ENCODE results near the gene LRRC23. TPM values are rescaled to one million over a fixed set of nuclear protein-coding genes. Genes with fewer than 3 reads are reported as not detected.

LRRC23 gene
- total and polyA plus RNA-seq, 2 of the 13 experiments (the other 11 are each of a cell fraction or from before 2014, with no cell fraction given), result 6.0 to 7.8 TPM

DNA sequence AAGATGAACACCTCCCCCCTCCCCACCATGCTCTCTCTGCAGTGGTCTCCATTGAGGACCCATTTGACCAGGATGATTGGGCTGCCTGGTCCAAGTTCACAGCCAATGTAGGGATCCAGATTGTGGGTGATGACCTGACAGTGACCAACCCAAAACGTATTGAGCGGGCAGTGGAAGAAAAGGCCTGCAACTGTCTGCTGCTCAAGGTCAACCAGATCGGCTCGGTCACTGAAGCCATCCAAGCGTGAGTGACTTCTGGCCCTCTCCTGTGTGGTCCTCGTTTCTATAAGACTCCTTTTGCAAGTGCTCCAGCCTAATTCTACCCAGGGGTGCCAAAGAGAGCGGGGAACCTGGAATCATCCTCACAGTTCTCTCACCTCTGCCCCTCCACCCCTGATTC is 16.9 kb downstream of the LRRC23 start:
- Histone ChIP-seq H3K4me2 (ENCODE audit: low read depth, low read length) (no peak overlapping the region), H2AFZ (ENCODE audit: low read length) (no peak overlapping the region), H3K27me3 (ENCODE audit: control insufficient read depth in 1 of 2, insufficient read depth in 2 of 2, low read length in 2 of 2) (no peaks in the 10 kb centered on the region), H3K9ac (ENCODE audit: insufficient read depth, low read depth, low read length) (no peak overlapping the region), H3K36me3 (replicated peaks in 1 of 2; ENCODE audit: control insufficient read depth in 1 of 2, insufficient read depth in 2 of 2, low read length in 2 of 2) (peaks cover 5 to 33% of the 10 kb centered on the region in 2 experiments; a peak in 3 of 5 replicates), H4K20me1 (ENCODE audit: insufficient read depth, low read length) (no peaks in the 10 kb centered on the region), H3K9me3 (ENCODE audit: low read length) (no peaks in the 10 kb centered on the region), H3K27ac (ENCODE audit: extremely low read length, insufficient read depth, low read length) (no peak overlapping the region), H3K79me2 (ENCODE audit: insufficient read depth, low read length) (peaks cover 2% of the 10 kb centered on the region), H3K4me3 (replicated peaks in 1 of 3; ENCODE audit: insufficient read depth in 1 of 3, low read depth in 2 of 3, low read length in 3 of 3) (no peak overlapping the region), H3K4me1 (ENCODE audit: insufficient read depth, low read length) (peaks cover 30% of the 10 kb centered on the region)
- ATAC-seq (no peak), DNase-seq (ENCODE audit: low spot score) (no peak), FAIRE-seq (no peak)
- intact Hi-C loops (cut with micrococcal nuclease; ENCODE audit: unreplicated experiment), result no loop called here
- TF ChIP-seq RBM22 (optimal IDR thresholded peaks at IDR 0.05; ENCODE audit: low read length), result peak; percentile 77
- TF ChIP-seq RBFOX2 (IDR thresholded peaks at IDR 0.05; ENCODE audit: low read depth, low read length), result 0 out of 2 replicates have a peak, but pooled peaks have one; percentile 26
- no peak for TF ChIP-seq NR2F6 (IDR thresholded peaks at IDR 0.05)
- TF ChIP-seq NR2F6 (CRISPR knock-in tag; IDR thresholded peaks at IDR 0.05), result no peak
- 93% methylated on average over 7 of the region's 7 CpGs for WGBS (ENCODE audit: low lambda C conversion rate)
- POLR2A ChIA-PET, result no interaction called here
- in situ Hi-C loops (cut with HindIII; ENCODE audit: extremely low pct_ligation_motif_present, low pct_unique_long_range_greater_than_20kb), result no loop called here
- BruUV-seq (replicated peaks), result no TSS peak
- CTCF ChIA-PET (ENCODE audit: low intra/inter-chr PET ratio, low total read pairs), result no interaction called here

DNA sequence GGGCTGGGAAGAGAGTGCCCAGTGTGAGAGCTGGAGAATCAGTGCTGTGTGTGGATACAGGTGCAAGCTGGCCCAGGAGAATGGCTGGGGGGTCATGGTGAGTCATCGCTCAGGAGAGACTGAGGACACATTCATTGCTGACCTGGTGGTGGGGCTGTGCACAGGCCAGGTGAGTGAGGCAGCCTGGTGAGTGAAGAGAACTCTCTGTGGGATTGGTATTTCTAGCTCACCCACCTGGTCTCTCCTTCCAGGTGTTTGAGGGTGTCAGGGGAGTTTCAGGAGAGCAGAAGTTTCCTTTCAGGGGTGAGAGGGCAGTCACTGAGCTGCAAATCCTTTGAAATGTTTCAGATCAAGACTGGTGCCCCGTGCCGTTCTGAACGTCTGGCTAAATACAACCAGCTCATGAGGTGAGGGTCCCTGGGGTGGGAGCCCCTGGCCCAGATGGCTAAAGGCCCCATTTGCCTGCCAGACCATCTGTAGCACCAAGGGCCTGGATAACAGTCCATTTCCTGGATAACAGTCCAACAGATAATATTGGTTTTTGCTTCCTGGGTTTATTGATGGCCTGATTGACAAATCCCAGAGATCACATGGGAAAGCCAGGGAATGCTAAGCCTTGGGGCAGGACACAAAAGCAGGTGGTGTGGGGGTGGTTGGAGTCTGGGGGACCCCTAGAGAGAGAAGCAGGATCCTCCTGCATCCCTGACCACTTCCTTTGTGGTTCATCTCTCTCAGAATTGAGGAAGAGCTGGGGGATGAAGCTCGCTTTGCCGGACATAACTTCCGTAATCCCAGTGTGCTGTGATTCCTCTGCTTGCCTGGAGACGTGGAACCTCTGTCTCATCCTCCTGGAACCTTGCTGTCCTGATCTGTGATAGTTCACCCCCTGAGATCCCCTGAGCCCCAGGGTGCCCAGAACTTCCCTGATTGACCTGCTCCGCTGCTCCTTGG is 17.6 kb downstream of the LRRC23 start:
- no peak overlapping the region for H3K27ac ChIP-seq (ENCODE audit: extremely low read length, insufficient read depth, low read length)
- in situ Hi-C loops (cut with HindIII; ENCODE audit: extremely low pct_ligation_motif_present, low pct_unique_long_range_greater_than_20kb), result no loop called here
- intact Hi-C loops (cut with micrococcal nuclease; ENCODE audit: unreplicated experiment), result no loop called here
- TF ChIP-seq RBAK (CRISPR knock-in tag; IDR thresholded peaks at IDR 0.05), result no peak
- no peak for TF ChIP-seq ZNF598 (CRISPR knock-in tag; IDR thresholded peaks at IDR 0.05; ENCODE audit: borderline replicate concordance)
- TF ChIP-seq FOSL2 (CRISPR knock-in tag; IDR thresholded peaks at IDR 0.05), result peak; percentile 62
- TF ChIP-seq ZNF329 (CRISPR knock-in tag; IDR thresholded peaks at IDR 0.05; ENCODE audit: low read depth), result no peak
- ChIA-PET CTCF (ENCODE audit: low intra/inter-chr PET ratio, low total read pairs) (no interaction called here), POLR2A (interaction anchor here (0.8 kb wide), 1 partner anchor 49 kb away, joined by 3 read pairs; the partner anchor contains the start of gene SPSB2)
- no peaks in the 10 kb centered on the region for H3K9me3 ChIP-seq (ENCODE audit: low read length)
- no peak for ATAC-seq
- no peaks in the 10 kb centered on the region for H4K20me1 ChIP-seq (ENCODE audit: insufficient read depth, low read length)
- no peak for DNase-seq (ENCODE audit: low spot score)
- H3K4me1 ChIP-seq (ENCODE audit: insufficient read depth, low read length), result peaks cover 34% of the 10 kb centered on the region
- H3K4me3 ChIP-seq (replicated peaks in 1 of 3; ENCODE audit: insufficient read depth in 1 of 3, low read depth in 2 of 3, low read length in 3 of 3), result no peak overlapping the region
- H3K4me2 ChIP-seq (ENCODE audit: low read depth, low read length), result no peak overlapping the region
- peaks cover 3 to 26% of the 10 kb centered on the region in 2 experiments; a peak in 3 of 5 replicates for H3K36me3 ChIP-seq (replicated peaks in 1 of 2; ENCODE audit: control insufficient read depth in 1 of 2, insufficient read depth in 2 of 2, low read length in 2 of 2)
- H3K27me3 ChIP-seq (ENCODE audit: control insufficient read depth in 1 of 2, insufficient read depth in 2 of 2, low read length in 2 of 2), result no peaks in the 10 kb centered on the region
- H2AFZ ChIP-seq (ENCODE audit: low read length), result no peak overlapping the region
- no peaks in the 10 kb centered on the region for H3K79me2 ChIP-seq (ENCODE audit: insufficient read depth, low read length)
- BruUV-seq (replicated peaks), result no TSS peak
- H3K9ac ChIP-seq (ENCODE audit: insufficient read depth, low read depth, low read length), result no peak overlapping the region
- FAIRE-seq, result no peak
- 95% methylated on average over 5 of the region's 9 CpGs for WGBS (ENCODE audit: low lambda C conversion rate)
